SK-N-SH (cell line): ENCODE measurements around the gene CD6.

ENCODE experiments used
- NFIC ChIP-seq: IDR thresholded peaks from 2 replicates; pipeline ENCODE4 v1.4.0; 2012; ENCODE audit warnings: borderline replicate concordance
- RAD21 ChIP-seq: IDR thresholded peaks from 2 replicates; pipeline ENCODE4 v1.6.1; 2012; ENCODE audit warnings: mild to moderate bottlenecking, low read length
- TF ChIP-seq, protein P1 (sequence below): fragments of 200-600 bp; sonication (generic); IDR thresholded peaks from 2 replicates; pipeline ENCODE4 v1.6.1; 2017; ENCODE audit warnings: antibody characterized with exemption, mild to moderate bottlenecking, moderate library complexity

DNA sequence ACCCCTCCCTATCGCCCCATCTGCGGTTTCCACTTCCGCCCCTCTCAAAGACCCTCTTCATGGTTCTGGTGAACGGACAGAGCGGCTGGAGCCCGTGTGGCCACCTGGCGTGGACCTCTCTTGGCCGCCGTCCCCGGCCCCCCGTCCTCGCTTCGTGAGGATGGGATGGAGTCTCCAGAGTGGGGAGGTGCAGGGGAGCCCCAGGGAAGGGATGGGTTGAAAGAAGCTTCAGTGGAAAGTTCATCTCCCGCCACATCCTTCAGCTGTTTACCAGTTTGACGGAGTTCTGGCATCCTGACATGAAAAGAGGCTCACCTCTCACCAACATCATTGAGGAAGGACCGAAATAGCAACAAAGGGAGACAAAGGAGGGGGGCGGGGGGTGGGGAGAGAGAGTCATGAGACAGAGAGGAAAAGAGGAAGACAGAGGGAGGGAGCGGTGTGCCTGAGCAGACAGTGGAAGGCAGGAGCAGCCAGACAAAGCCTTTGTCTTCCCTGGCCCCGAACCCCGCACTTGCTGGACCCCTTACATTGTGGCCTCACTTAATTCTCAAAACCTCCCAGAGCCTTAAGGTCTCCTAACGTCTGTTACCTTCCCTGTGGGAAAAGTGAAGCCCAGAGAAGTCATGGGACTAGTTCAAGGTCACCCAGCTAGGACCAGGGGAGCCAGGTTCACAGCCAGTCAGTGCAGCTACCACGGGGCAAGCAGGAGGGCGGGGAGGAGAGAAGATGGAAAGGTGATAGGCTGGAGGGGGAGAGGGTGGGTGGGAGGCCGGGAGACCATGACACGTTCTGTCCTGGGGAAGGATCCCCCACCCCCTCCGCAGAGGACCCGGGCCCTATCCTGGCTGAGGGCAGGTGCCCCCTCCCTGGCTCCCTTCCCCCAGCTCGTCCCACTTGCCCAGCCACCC is 54.9 kb downstream of the CD6 start:
- TF ChIP-seq, protein P1, sequence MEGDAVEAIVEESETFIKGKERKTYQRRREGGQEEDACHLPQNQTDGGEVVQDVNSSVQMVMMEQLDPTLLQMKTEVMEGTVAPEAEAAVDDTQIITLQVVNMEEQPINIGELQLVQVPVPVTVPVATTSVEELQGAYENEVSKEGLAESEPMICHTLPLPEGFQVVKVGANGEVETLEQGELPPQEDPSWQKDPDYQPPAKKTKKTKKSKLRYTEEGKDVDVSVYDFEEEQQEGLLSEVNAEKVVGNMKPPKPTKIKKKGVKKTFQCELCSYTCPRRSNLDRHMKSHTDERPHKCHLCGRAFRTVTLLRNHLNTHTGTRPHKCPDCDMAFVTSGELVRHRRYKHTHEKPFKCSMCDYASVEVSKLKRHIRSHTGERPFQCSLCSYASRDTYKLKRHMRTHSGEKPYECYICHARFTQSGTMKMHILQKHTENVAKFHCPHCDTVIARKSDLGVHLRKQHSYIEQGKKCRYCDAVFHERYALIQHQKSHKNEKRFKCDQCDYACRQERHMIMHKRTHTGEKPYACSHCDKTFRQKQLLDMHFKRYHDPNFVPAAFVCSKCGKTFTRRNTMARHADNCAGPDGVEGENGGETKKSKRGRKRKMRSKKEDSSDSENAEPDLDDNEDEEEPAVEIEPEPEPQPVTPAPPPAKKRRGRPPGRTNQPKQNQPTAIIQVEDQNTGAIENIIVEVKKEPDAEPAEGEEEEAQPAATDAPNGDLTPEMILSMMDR = no peak
- no peak for TF ChIP-seq NFIC
- TF ChIP-seq RAD21 = no peak
